DND-41 (cell line): Measurements from ENCODE around the gene SLC23A1.
A peak's percentile ranks its signal among the peaks of the same experiment; 100 is the strongest.

Source experiments
- ATAC-seq: fragments of 200-7000 bp; cut with Tn5 transposase; 3 replicates; pipeline ENCODE4 v1.9.1; 2021; ENCODE audit warnings: low read depth; ENCODE audit not compliant: insufficient read depth
- DNase-seq: peaks from one replicate; pipeline ENCODE4 v3.0.0-alpha.2; 2020
- H2AFZ ChIP-seq: 2 replicates; pipeline ENCODE4 v1.6.0; 2012; ENCODE audit warnings: low read depth, low read length
- H3K27ac ChIP-seq: 2 replicates; pipeline ENCODE4 v1.5.1; 2012; ENCODE audit warnings: low read length, inconsistent platforms
- H3K27me3 ChIP-seq: fragments of 200-600 bp; sonication (generic); 2 replicates; pipeline ENCODE4 v1.6.0; 2012; ENCODE audit warnings: low read length, mild to moderate bottlenecking, inconsistent platforms; ENCODE audit not compliant: insufficient read depth, poor library complexity
- H3K36me3 ChIP-seq: 2 replicates; pipeline ENCODE4 v1.5.1; 2012; ENCODE audit warnings: low read length, inconsistent platforms; ENCODE audit not compliant: insufficient read depth
- H3K4me1 ChIP-seq: 2 replicates; pipeline ENCODE4 v1.5.1; 2012; ENCODE audit warnings: mild to moderate bottlenecking, low read length; ENCODE audit not compliant: insufficient read depth
- H3K4me2 ChIP-seq: 2 replicates; pipeline ENCODE4 v1.6.0; 2012; ENCODE audit warnings: mild to moderate bottlenecking, moderate library complexity, low read length, inconsistent platforms; ENCODE audit not compliant: insufficient read depth
- H3K4me3 ChIP-seq, 2 experiments: fragments of 200-600 bp in 1 of 2; shearing (Covaris generic) in 1 of 2; 2 replicates each; pipeline ENCODE4 v1.5.1; 2012 to 2016; ENCODE audit warnings: inconsistent platforms in 2 of 2, low read length in 2 of 2, mild to moderate bottlenecking in 2 of 2, low read depth in 1 of 2, moderate library complexity in 1 of 2
- H3K79me2 ChIP-seq: 2 replicates; pipeline ENCODE4 v1.6.0; 2012; ENCODE audit warnings: low read length, inconsistent platforms; ENCODE audit not compliant: insufficient read depth
- H3K9ac ChIP-seq: 2 replicates; pipeline ENCODE4 v1.6.0; 2012; ENCODE audit warnings: low read depth, mild to moderate bottlenecking, inconsistent platforms, low read length, moderate library complexity
- H3K9me3 ChIP-seq: 2 replicates; pipeline ENCODE4 v1.5.1; 2012; ENCODE audit warnings: low read length, moderate library complexity, mild to moderate bottlenecking, inconsistent platforms; ENCODE audit not compliant: insufficient read depth, severe bottlenecking
- H4K20me1 ChIP-seq: 2 replicates; pipeline ENCODE4 v1.6.0; 2012; ENCODE audit warnings: low read length; ENCODE audit not compliant: insufficient read depth
- EZH2 ChIP-seq: IDR thresholded peaks from 3 replicates; pipeline ENCODE4 v1.6.1; 2012; ENCODE audit warnings: borderline replicate concordance, low read depth, mild to moderate bottlenecking, moderate library complexity, low read length, inconsistent platforms; ENCODE audit not compliant: severe bottlenecking
- TF ChIP-seq, protein P1 (sequence below): IDR thresholded peaks from 2 replicates; pipeline ENCODE4 v1.5.1; 2012; ENCODE audit warnings: borderline replicate concordance, low read length, moderate library complexity, mild to moderate bottlenecking; ENCODE audit not compliant: poor library complexity, severe bottlenecking; ENCODE audit errors: extremely low read depth

The SLC23A1 gene

DNA sequence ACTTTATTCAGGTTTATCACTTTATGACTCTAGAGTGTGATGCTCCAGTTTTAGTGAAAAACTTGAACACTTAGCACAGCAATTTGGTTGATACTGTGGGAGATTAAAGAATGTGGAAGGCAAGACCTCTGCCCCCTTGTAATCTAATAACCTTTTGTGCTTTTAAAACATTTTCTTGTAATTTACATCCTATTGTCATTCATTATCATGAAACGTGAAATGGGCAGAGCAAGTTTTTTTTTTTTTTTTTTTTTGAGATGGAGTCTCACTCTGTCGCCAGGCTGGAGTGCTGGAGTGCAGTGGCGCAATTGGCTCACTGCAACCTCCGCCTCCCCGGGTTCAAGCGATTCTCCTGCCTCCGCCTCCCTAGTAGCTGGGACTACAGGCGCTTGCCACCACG, 39.6 kb downstream of the SLC23A1 start:
- Histone ChIP-seq H3K9ac (peak overlapping the region; percentile 93), H4K20me1 (peaks cover 55% of the 10 kb centered on the region), H3K36me3 (peaks cover 34% of the 10 kb centered on the region), H2AFZ (no peak overlapping the region), H3K27ac (peak overlapping the region; percentile 98), H3K4me1 (peaks cover 45% of the 10 kb centered on the region), H3K27me3 (no peaks in the 10 kb centered on the region), H3K4me2 (peak overlapping the region; percentile 95), H3K9me3 (no peaks in the 10 kb centered on the region), H3K4me3 (peak overlapping the region; percentile 39 to 92; a peak in 3 of 4 replicates), H3K79me2 (peaks cover 72% of the 10 kb centered on the region)
- no peak for TF ChIP-seq EZH2
- TF ChIP-seq, protein P1, sequence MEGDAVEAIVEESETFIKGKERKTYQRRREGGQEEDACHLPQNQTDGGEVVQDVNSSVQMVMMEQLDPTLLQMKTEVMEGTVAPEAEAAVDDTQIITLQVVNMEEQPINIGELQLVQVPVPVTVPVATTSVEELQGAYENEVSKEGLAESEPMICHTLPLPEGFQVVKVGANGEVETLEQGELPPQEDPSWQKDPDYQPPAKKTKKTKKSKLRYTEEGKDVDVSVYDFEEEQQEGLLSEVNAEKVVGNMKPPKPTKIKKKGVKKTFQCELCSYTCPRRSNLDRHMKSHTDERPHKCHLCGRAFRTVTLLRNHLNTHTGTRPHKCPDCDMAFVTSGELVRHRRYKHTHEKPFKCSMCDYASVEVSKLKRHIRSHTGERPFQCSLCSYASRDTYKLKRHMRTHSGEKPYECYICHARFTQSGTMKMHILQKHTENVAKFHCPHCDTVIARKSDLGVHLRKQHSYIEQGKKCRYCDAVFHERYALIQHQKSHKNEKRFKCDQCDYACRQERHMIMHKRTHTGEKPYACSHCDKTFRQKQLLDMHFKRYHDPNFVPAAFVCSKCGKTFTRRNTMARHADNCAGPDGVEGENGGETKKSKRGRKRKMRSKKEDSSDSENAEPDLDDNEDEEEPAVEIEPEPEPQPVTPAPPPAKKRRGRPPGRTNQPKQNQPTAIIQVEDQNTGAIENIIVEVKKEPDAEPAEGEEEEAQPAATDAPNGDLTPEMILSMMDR = no peak
- DNase-seq (no peak), ATAC-seq (no peak)

DNA sequence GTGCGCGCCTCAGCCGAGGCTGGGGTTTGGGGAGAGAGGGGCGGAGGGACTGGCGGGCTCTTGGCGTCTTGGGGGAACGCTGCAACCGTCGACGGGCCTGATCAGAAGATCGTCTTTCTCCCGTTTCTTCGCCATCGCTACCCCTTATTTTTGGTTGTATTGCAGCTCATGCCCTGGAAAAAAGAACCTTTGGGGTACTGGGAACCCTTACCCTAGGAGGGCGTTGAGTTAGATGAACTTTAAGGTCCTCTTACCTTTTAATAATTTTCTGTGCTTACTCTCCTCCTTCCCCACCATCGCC, 40.7 kb downstream of the SLC23A1 start:
- H3K27ac ChIP-seq = peak overlapping the region; percentile 98
- H3K4me3 ChIP-seq = peak overlapping the region; percentile 39 to 92
- ATAC-seq (peak; percentile 77), DNase-seq (no peak)
- no peaks in the 10 kb centered on the region for H3K9me3 ChIP-seq
- H2AFZ ChIP-seq = peak overlapping the region; percentile 74; the same call in 1 of the 2 replicates
- TF ChIP-seq, protein P1 = no peak
- no peak for TF ChIP-seq EZH2
- peaks cover 61% of the 10 kb centered on the region for H3K79me2 ChIP-seq
- no peaks in the 10 kb centered on the region for H3K27me3 ChIP-seq
- H3K4me2 ChIP-seq = peak overlapping the region; percentile 95
- peaks cover 45% of the 10 kb centered on the region for H3K4me1 ChIP-seq
- H4K20me1 ChIP-seq = peaks cover 47% of the 10 kb centered on the region
- H3K9ac ChIP-seq = peak overlapping the region; percentile 93
- H3K36me3 ChIP-seq = peaks cover 32% of the 10 kb centered on the region

- peak; percentile 99 for DNase-seq
- H2AFZ ChIP-seq = peak within 1 kb of the TSS; percentile 81
These were observed 41.2 kb downstream of the SLC23A1 start, which contains the start of gene PAIP2 for GRCh38 chr5:139341689-139342422. Gene PAIP2 (plus strand): TSS chr5:139341854. CDS start chr5:139363785, 21,931 bp downstream.

More at GRCh38 chr5:139341689-139342422, 41.2 kb downstream of the SLC23A1 start, which contains the start of gene PAIP2:
- Histone ChIP-seq H3K9ac (peak within 1 kb of the TSS; percentile 93), H3K4me2 (peak within 1 kb of the TSS; percentile 95), H3K36me3 (peaks cover 31% of the 10 kb centered on the region), H3K27me3 (no peaks in the 10 kb centered on the region), H3K4me3 (peak within 1 kb of the TSS; percentile 39 to 92), H3K27ac (peak within 1 kb of the TSS; percentile 98), H3K4me1 (peaks cover 44% of the 10 kb centered on the region), H3K9me3 (no peaks in the 10 kb centered on the region), H4K20me1 (peaks cover 43% of the 10 kb centered on the region), H3K79me2 (peaks cover 56% of the 10 kb centered on the region)
- ATAC-seq = peak; percentile 79
- TF ChIP-seq, protein P1 = peak; percentile 93
- TF ChIP-seq EZH2 = no peak
